DMS153 (cell line): ENCODE results near the gene LGI4.
A peak's percentile ranks its signal among the peaks of the same experiment; 100 is the strongest.
"Not testable (repeated sequence)": the region's sequence is repeated elsewhere in the genome, so short reads cannot be mapped to it uniquely, and the experiment has no call there.

Source experiments
- DNase-seq: peaks from one replicate; lab custom pipeline; 2025; lab: John Stamatoyannopoulos, UW

The LGI4 gene

GRCh38 chr19:35141837-35142605, 7.2 kb upstream of the LGI4 start:
- no peak for DNase-seq

DNA sequence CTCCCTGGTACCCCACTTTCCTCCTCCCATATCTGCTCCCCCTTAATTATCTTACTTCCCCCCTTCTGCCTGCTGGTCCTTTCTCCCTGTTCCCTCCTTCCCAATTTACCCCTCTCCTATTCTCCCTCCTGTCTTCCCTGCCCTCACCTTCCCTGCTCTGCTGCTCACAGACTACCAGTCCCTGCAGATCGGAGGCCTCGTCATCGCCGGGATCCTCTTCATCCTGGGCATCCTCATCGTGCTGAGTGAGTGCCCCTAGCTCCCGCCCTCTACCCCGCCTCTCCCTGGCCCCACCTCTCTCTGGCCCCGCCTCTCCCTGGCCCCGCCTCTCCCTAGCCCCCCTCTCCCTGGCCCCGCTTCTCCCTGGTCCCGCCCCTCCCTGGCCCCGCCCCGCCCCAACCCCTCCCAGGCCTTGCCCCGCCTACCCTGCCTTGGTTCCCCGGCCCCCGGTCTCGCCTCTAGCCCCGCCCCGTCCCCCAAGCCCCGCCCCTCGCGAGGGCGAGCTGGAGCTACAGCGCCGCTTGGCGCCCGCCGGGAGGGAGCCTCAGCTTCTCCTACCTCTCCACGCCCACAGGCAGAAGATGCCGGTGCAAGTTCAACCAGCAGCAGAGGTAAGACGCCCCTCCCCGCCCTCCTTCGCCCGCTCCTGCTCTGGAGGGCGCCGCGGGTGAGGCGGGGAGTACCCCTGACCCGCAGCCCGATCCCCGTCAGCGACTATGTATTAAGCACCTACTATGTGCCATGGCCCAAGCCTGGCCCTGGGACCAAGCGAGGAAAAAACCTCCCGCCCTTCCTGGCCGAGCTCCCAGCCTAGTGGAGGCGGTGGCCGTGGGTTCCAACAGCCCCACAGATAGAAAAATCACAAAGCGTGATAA, 6.3 kb upstream of the LGI4 start:
- peak; percentile 82 for DNase-seq

GRCh38 chr19:35140207-35140961, 5.5 kb upstream of the LGI4 start:
- no peak for DNase-seq

DNA sequence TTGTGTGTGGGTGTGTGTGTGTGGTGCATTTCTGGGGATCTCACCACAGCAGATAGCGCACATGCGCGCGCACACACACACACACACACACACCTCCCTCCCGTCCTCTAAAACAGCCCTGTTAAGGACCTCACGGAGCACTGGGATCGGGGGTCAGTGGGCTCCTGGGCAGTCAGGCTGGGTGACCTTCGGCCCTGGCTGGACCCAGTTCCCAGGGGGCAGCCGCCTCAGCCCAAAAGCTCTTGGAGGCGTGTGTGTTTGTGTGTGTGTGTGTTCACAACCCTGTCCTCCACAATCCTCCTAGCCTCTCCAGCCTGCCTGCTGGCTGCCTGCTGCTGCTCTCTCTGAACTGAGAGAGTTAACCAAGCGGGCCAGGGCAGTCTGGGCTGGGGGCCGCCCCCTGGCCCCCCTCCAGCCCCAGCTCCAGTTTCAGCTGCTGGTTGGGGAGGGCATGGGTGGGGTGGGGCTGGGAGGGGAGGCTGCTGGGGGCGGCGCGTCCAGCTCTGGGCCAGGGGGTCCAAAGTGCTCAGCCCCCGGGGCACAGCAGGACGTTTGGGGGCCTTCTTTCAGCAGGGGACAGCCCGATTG, 3.5 kb upstream of the LGI4 start, which contains the start of gene FXYD1:
Gene FXYD1, plus strand, starts transcription at position 520 of the 588 bp plus-strand sequence. CDS start 1,256 bp downstream, outside the sequence.
- no peak for DNase-seq

DNA sequence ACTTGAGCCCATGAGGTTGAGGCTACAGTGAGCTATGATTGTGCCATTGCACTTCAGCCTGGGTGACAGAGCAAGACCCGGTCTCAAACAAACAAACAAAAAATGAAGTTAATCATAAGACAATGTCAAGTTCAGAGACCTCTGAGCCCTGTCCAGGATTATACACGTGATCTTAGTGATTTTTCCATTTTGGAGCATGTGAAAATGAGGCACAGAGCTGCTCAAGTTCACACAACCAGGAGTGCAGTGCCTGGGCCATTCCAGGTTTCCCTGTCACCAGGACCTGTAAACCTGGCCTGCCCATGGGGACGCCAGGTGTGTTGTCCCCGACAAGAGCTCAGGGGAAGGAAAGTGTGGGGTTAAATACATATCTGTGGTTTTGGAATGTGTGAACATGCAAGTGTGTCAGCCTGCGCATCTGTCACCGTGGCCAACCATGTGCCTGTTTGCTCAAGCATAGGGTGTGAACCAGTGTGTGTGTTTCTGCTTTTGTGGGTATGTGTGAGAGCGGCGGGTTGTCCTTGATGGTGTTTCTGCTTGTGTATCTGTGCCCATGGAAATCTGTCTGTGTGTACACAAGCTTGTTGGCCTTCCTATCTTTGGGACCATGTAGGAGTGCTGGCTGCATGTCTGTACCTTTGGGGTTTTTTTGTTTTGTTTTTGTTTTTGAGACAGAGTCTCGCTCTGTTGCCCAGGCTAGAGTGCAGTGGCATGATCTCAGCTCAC, 2.3 kb upstream of the LGI4 start:
- no peak for DNase-seq

DNA sequence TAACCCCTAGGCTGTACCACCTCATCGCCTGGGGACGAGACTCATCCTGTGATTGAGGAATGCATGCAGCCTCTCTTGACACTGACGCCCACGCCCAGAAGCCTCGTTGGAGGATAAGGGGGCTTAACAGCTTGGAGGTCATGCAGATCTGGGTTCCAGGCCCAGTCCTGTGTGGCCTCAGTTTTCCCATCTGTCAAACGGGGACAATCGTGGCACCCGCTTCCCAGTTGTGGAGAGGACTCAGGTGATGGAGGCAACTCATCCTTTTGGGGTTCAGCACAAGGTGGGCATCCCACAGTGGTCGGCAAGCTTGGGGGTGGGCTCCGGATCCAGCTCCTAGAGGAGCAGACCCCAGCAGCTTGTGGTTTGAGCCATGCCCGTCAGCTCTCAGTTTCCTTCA, 1.4 kb upstream of the LGI4 start:
- DNase-seq: no peak

DNA sequence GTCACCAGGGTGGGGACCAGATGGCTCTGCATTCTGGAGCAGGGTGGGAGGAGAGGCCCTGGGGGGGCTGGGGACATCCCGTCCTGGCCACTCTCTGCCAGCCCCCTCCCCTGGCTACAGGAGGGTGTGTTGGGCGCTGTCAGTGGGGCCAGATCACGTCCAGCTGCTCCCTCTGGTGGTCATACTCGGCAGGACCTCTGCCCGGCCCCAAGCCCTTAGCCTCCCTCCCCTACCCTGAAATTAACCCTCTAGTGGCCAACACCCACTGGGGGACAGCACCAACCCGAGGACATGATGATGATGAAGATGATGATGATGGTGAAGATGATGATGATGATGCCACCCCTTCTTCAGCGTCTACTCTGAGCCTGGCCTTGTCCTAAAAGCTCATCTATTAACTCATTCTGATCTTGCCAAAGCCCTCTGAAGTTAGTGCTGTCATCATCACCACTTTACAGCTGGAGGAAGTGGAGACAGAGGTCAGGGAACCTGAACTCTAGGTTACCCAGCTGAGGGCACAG, 590 bp upstream of the LGI4 start:
- peak; percentile 31 for DNase-seq

- DNase-seq: no peak
Measured at GRCh38 chr19:35133826-35134225, 1.0 kb downstream of the LGI4 start.

- no peak for DNase-seq
Measured at GRCh38 chr19:35132254-35132653, 2.6 kb downstream of the LGI4 start.

DNA sequence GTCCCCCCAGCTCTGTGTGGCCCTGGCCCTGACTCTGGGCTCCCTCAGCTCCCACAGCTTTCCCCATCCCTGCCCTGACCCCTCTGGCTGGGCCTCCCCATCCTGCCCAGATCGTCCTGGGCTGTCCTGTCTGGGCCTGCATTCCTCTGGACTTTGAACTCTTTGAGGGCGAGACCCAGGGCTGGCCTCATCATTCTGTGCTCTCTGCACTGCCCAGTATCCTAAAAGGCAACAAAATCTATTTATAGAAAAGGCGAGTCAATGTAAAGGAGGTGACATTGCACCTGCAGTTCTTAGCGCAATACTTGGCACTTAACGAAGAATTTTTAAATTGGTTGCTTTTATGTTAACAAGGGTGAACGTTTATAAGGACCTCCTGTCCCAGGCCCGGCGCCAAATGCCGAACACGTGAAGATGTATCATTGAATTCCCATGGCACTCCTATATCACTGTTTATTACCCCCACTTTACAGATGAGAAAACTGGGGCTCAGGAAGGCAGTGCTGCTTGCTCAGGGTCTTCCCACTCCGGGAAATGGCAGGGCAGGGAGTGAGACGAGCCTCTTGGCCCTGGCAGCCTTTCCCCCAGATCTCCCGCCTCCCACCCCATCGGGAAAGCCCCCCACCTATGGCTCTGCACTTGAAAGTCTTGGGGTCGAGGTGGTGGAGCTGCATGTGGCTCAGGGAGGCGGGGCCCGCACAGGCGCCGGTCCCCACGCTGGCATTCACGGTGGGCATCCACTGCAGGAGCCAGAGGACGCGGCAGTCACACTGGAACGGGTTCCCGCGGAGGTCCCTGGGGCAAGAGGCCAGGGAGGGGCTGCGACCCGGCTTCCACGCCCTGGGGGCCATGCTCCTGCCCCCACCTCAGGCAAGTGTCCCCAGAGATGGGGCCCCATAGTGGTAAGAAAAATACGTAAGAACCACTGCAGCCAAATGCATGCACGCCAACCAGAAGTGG, 3.8 kb downstream of the LGI4 start:
- DNase-seq: no peak

DNA sequence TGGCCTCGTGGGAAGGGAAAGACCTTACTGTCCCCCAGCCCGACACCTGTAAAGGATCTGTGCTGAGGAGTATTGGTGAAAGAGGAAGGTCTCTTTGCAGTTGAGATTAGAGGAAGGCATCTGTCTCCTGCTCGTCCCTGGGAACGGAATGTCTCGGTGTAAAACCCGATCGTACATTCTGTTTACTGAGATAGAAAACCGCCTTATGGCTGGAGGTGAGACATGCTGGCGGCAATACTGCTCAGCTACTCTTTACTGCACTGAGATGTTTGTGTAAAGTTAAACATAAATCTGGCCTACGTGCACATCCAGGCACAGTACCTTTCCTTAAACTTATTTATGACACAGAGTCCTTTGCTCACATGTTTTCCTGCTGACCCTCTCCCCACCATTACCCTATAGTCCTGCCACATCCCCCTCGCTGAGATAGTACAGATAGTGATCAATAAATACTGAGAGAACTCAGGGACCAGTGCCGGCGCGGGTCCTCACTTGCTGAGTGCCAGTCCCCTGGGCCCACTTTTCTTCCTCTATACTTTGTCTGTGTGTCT, 5.1 kb downstream of the LGI4 start:
- DNase-seq: not testable (repeated sequence)

GRCh38 chr19:35128398-35129057, 6.3 kb downstream of the LGI4 start:
- no peak for DNase-seq

DNA sequence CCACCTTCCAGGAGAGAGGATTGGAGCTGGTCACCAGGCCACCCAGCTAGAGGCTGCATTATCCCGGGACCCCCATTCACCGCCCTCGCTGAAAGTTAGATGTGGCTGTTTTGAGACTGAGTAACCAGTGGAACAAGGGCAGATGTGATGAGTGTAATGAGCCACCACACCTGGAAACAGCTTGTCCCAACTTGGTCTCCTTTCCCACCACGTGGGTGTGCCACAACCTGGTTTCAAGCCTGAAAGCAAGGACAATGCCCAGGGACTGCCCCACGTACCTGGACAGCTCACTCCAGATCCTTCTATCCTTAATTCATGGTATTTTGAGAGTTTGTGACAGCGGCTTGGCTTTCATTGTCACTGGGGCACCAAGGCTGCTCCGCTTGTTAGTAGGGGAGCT, 7.0 kb downstream of the LGI4 start:
- no peak for DNase-seq

GRCh38 chr19:35126624-35126959, 8.3 kb downstream of the LGI4 start:
- no peak for DNase-seq

DNA sequence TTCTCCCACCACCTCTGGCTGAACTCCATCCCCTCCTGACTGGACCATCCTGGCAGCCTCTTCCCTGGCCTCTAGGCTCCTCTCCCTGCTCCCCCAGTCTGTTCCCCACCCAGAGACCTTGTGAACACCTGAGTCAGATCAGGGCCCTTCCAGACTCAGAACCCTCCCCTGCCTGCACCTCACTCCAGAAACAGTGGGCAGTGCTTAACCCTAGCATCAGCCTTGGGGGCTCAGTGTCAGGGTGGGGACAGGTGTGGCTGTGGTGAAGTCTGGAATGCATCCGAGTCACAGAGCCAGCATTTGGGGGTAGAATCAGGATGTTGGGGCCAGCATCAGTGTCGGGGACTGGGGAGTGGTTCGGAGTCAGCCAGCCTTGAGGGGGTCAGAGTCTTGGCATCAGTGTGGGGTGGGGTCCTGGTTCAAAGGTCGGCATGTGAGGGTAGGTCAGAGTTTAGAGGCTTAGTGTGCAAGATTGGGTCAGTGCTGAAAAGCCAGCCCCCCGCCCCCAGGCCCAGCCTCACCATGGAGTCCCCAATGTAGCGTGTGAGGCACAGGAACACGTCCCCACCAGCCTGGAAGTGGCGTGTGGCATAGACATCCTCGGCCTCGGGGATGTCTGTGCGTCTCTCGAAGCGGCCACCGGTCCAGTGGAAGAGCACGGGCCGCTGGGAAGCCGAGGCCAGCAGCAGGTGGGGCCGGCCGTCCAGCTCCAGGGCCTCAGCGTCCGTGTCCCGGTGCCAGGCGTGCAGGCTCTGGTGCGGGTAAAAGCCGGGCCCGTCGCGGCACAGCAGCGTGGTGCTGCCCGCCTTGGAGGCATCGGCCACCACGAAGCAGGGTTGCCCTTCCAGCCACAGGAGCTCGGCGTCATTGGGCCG, 8.9 kb downstream of the LGI4 start:
- no peak for DNase-seq

DNA sequence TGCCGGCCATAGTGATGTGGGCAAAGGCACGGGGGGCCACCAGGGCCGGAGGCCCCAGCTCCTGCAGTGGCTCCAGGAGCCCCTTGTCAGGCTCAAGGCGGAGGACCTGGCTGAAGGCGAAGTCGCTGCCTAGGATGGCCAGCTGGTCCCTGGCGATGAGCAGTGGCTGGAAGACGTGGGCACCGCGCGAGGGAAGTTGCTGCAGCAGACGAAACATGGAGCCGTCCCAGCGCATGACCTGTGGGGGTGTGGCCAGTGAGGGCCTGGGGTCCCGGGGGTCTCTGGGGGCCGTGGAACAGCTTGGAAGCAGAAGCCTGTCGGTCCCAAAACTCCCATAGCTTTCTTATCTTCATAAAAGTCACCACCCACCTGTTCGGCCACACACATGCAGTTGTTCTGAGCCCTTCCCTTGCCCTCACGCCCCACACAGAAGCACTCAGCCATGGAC, 9.6 kb downstream of the LGI4 start:
- DNase-seq: no peak

DNA sequence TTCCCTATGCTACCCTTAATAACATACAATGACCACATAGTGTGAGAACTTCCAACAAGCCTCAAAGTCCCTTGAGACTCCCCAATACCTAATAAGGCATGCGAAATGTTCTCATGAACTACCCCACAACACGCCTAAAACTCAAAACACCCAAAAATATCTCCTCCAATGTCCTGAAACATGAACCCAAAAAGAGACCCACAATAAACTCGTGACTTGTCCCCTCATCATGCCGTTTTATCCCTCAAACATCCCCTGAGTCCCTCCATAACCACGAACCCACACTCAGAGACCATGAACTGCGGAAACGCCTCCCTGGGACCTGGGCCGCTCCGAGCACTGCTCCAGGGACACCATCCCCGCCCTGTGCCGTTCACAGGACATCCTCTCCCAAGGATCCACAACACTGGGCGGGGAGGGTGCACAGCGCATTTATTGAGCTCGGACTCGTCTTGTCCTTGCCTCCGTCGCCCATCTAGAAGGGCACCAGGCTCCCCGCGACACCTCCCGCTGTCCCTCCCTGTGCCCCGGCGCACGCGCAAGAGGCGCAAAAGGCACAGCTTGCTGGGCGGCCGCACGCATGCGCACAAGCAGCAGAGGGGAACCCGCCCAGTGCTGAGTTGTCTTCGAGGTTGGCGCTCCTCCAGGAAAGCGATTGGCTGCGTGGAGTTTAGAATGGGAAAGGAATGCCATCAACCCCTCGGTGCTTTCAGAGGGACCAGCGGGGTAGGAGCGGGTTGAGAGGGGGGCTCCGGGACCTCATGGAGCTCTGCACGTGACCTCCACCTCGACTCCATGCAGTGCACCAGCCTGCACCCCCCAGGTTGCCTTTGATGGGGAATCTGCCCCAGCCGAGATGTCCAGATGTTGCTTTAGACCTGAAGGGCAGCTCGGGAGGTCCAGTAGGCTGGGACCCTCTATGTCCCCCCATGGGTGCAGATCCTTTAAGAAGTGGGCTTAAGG, 10.5 kb downstream of the LGI4 start:
- DNase-seq: peak; percentile 75
